Stomach (tissue), 9 donors: ENCODE data around the gene HTRA3. TPM values are rescaled to one million over a fixed set of nuclear protein-coding genes. Genes with fewer than 3 reads are reported as not detected.

Experiments
- DNase-seq, 2 donors: peaks; one replicate each; pipeline versions ENCODE4 v3.0.0 to v3.0.0-alpha.2; 2013 to 2019
- H3K27ac ChIP-seq, 5 donors: fragments of 200-600 bp in 4 of 5; sonication (generic) in 4 of 5; one replicate each; pipeline ENCODE4 v1.5.1; 2013 to 2019; ENCODE audit warnings: mild to moderate bottlenecking in 1 of 5, moderate library complexity in 1 of 5
- H3K27me3 ChIP-seq, 3 donors: fragments of 200-600 bp; sonication (generic); one replicate each; pipeline ENCODE4 v1.5.1; 2017 to 2019; ENCODE audit warnings: mixed run types in 1 of 3
- H3K36me3 ChIP-seq, 4 donors: fragments of 200-600 bp; sonication (generic); 1 replicate in 3 of 4; 2 replicates in 1 of 4; pipeline ENCODE4 v1.5.1; 2016 to 2019
- H3K4me1 ChIP-seq, 4 donors: fragments of 200-600 bp; sonication (generic); one replicate each; pipeline ENCODE4 v1.5.1; 2016 to 2019
- H3K4me3 ChIP-seq, 4 donors: fragments of 200-600 bp; sonication (generic) in 3 of 4; one replicate each; pipeline ENCODE4 v1.5.1; 2016 to 2019; ENCODE audit warnings: mild to moderate bottlenecking in 1 of 4
- H3K9me3 ChIP-seq, 4 donors: fragments of 200-600 bp; sonication (generic); one replicate each; pipeline ENCODE4 v1.5.1; 2016 to 2019
- CTCF ChIP-seq, 7 experiments: fragments of 450-650 bp in 4 of 7; fragments of 200-600 bp in 3 of 7; sonication (generic) in 3 of 7; IDR thresholded peaks; one replicate each; pipeline ENCODE4 v1.5.1; 2016 to 2019; ENCODE audit warnings: antibody characterized with exemption in 7 of 7, control low read depth in 2 of 7, mild to moderate bottlenecking in 1 of 7
- EP300 ChIP-seq: sonication (generic); formaldehyde crosslinking; IDR thresholded peaks from one replicate; pipeline ENCODE4 v1.6.1; 2017; ENCODE audit warnings: antibody characterized with exemption
- POLR2A ChIP-seq, 4 donors: fragments of 450-650 bp; IDR thresholded peaks; one replicate each; pipeline ENCODE4 v1.6.1; 2016; ENCODE audit warnings: antibody characterized with exemption in 4 of 4, control low read depth in 2 of 4, mild to moderate bottlenecking in 1 of 4, moderate library complexity in 1 of 4
- POLR2AphosphoS5 ChIP-seq, 3 donors: sonication (generic); formaldehyde crosslinking; IDR thresholded peaks; one replicate each; pipeline ENCODE4 v1.6.1; 2016; ENCODE audit warnings: antibody characterized with exemption in 3 of 3
- WGBS, 5 donors: extraction: QIAGEN DNeasy Blood & Tissue Kit in 3 of 5; methylation state at CpG; one replicate each; pipeline versions ENCODE4 v1.1.5 to v1.1.7; 2013 to 2018; 5-methylcytosine and 5-hydroxymethylcytosine counted together
- intact Hi-C: fragments of 100-400 bp; cut with DNase I; formaldehyde crosslinking; loops from one replicate; pipeline ENCODE4 v1.15.1; 2023; ENCODE audit warnings: low total_unique reads
- polyA plus RNA-seq, 3 donors: library from polyadenylated mRNA; stranded (reverse); fragments of 200-250 nt; gene quantifications; one replicate each; pipeline ENCODE4 v1.2.3, GENCODE V29; 2013
- total RNA-seq, 5 donors: library from RNA; depleted of rRNA; stranded (reverse); fragments of >200 nt; gene quantifications; one replicate each; pipeline versions ENCODE4 v1.1.0 to v1.2.3, GENCODE V29; 2014 to 2016
- donor health status: healthy with polysubstance abuse.
- donor health status: Bipolar disorder and iron deficiency.
- donor health status: healthy.

Gene HTRA3
- total and polyA plus RNA-seq, 8 donors: 6.6 to 26.8 (median 15.9) TPM

DNA sequence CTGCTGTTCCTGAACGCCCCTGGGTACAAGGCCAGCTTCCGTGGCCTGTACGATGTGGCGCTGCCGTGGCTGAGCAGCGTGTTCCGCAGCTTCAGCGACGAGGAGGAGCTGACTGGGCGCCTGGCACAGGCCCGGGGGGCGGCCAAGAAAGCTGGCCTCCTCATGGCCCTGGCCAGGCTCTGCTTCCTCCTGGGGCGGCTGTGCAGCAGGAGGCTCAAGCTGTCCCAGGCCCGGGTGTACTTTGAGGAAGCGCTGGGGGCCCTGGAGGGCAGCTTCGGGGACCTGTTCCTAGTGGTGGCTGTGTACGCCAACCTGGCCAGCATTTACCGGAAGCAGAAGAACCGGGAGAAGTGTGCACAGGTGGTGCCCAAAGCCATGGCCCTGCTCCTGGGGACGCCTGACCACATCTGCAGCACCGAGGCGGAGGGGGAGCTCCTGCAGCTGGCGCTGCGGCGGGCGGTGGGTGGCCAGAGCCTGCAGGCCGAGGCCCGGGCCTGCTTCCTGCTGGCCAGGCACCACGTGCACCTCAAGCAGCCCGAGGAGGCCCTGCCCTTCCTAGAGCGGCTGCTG, 42.3 kb upstream of the HTRA3 start:
- no peak overlapping the region for H3K4me3 ChIP-seq
- intact Hi-C loops: no loop called here
- H3K4me1 ChIP-seq: peaks cover 26 to 51% (median 33%) of the 10 kb centered on the region in 4 donors
- DNase-seq: no peak
- H3K27ac ChIP-seq: peak overlapping the region in 4 of 5 donors; percentile 59 to 74 (median 68)
- H3K27me3 ChIP-seq: no peaks in the 10 kb centered on the region
- WGBS, 5 donors: 81 to 85% (median 83%) methylated on average over 11 to 31 of the region's 31 CpGs
- H3K36me3 ChIP-seq: peaks cover 27 to 70% (median 48%) of the 10 kb centered on the region in 4 donors
- no peaks in the 10 kb centered on the region for H3K9me3 ChIP-seq
- no peak for TF ChIP-seq EP300
- no peak for TF ChIP-seq POLR2A (IDR thresholded peaks at IDR 0.05)
- no peak for TF ChIP-seq POLR2AphosphoS5 (IDR thresholded peaks at IDR 0.05)
- TF ChIP-seq CTCF (IDR thresholded peaks at IDR 0.05): no peak

- Histone ChIP-seq H3K27ac (peak overlapping the region; percentile 59 to 74 (median 64)), H3K36me3 (peaks cover 26 to 70% (median 50%) of the 10 kb centered on the region in 4 donors), H3K9me3 (no peaks in the 10 kb centered on the region), H3K4me1 (peaks cover 26 to 51% (median 33%) of the 10 kb centered on the region in 4 donors), H3K27me3 (no peaks in the 10 kb centered on the region), H3K4me3 (no peak overlapping the region)
- intact Hi-C loops: no loop called here
- 74 to 100% (median 90%) methylated on average over 1 to 27 of the region's 27 CpGs for WGBS, 5 donors
- DNase-seq: no peak
- TF ChIP-seq CTCF (IDR thresholded peaks at IDR 0.05) (no peak), EP300 (no peak), POLR2AphosphoS5 (IDR thresholded peaks at IDR 0.05) (no peak)
These were observed 41.7 kb upstream of the HTRA3 start for GRCh38 chr4:8227771-8228318.

DNA sequence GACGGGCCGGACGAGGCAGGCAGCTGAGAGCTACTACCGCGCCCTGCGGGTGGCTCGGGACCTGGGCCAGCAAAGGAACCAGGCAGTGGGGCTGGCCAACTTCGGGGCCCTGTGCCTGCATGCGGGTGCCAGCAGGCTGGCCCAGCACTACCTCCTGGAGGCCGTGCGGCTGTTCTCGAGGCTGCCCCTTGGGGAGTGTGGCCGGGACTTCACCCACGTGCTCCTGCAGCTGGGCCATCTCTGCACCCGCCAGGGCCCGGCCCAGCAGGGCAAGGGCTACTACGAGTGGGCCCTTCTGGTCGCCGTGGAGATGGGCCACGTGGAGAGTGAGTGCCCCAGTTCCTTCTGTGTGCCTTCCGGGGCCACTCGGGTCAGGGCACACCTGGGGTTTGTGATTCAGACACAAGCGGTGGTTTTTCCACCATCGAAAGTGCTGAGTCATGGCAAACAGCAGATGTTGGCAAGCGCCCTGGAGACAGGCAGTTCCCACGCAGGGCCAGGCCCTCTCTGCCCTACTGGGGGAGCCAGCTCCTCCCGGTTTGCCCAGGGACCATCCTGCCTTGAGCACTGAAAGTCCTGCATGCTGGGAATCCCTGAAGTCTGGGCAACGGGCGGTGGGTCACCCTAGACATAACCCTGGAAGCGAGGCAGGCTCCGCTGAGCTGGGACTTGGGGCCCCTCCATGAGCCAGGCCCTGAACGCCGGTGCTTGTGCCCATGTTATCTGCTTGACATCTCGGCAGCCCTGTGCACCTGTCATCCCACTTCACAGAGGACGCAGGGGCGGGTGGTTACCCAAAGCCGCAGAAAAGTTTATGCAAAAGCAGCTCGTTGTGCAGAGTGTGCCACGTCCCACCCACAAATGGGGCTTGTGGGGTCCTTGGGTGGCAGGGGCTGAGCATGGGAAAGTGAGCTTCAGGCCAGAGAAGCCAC, 41.0 kb upstream of the HTRA3 start:
- H3K36me3 ChIP-seq: peaks cover 19 to 70% (median 50%) of the 10 kb centered on the region in 4 donors
- H3K27ac ChIP-seq: peak overlapping the region; percentile 59 to 74 (median 64)
- no peaks in the 10 kb centered on the region for H3K27me3 ChIP-seq
- H3K4me3 ChIP-seq: no peak overlapping the region
- TF ChIP-seq POLR2AphosphoS5 (IDR thresholded peaks at IDR 0.05): peak; percentile 10 to 73 (median 37)
- TF ChIP-seq CTCF (IDR thresholded peaks at IDR 0.05): no peak
- H3K4me1 ChIP-seq: peaks cover 26 to 51% (median 33%) of the 10 kb centered on the region in 4 donors
- WGBS, 5 donors: 33 to 56% (median 41%) methylated on average over 13 to 39 of the region's 39 CpGs
- intact Hi-C loops: no loop called here
- peak; percentile 84 to 94 for DNase-seq
- H3K9me3 ChIP-seq: no peaks in the 10 kb centered on the region

DNA sequence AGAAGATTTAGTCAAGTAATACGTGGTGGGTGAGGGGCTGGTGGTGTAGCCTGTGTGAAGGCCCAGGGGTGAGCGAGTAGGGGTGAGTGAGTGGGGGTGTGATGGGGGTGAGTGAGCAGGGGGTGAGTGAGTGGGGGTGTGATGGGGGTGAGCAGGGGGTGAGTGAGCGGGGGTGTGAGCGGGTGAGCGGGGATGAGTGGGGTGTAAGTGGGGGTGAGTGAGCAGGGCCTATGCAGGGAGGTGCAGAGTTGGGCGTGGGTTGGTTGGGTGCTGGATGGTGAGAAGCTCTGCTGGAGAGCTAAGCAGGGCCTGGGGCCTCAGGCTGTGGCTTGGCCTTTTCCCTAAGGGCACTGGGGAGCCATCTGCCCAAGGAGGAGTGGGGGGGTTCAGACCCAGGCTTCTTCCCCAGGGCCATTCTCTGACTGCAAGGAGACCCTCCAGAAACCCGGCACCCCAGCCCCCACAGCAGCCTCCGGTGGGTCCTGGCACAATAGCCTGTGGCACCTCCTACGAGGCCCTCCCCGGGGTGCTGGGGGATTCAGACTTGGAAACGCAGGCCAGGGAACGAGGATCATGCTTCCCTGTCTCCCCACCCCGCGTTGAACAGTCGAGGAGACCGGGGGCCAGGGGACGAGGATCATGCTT, 40.1 kb upstream of the HTRA3 start:
- Histone ChIP-seq H3K27ac (peak overlapping the region in 2 of 5 donors; percentile 64 to 74), H3K4me3 (no peak overlapping the region), H3K4me1 (peaks cover 26 to 51% (median 33%) of the 10 kb centered on the region in 4 donors), H3K9me3 (no peaks in the 10 kb centered on the region), H3K36me3 (peaks cover 14 to 70% (median 50%) of the 10 kb centered on the region in 4 donors), H3K27me3 (no peaks in the 10 kb centered on the region)
- no peak for TF ChIP-seq EP300
- TF ChIP-seq POLR2A (IDR thresholded peaks at IDR 0.05): no peak
- TF ChIP-seq POLR2AphosphoS5 (IDR thresholded peaks at IDR 0.05): no peak
- no peak for TF ChIP-seq CTCF (IDR thresholded peaks at IDR 0.05)
- WGBS, 5 donors: 82 to 93% (median 90%) methylated on average over 11 to 17 of the region's 17 CpGs
- DNase-seq: no peak
- intact Hi-C loops: no loop called here
